ENCODE data around the gene RILPL1. TPM values are rescaled to one million over a fixed set of nuclear protein-coding genes. Genes with fewer than 3 reads are reported as not detected.
A peak's percentile ranks its signal among the peaks of the same experiment; 100 is the strongest.
"Not testable (repeated sequence)": the region's sequence is repeated elsewhere in the genome, so short reads cannot be mapped to it uniquely, and the experiment has no call there.

Gene RILPL1
- total and polyA plus RNA-seq, 4 donors: 4.6 to 33.3 (median 26.4) TPM

- 50% methylated on average over 1 of the region's 4 CpGs for WGBS (ENCODE audit: insufficient coverage)
- Histone ChIP-seq H3K27ac (ENCODE audit: low read depth, low read length) (no peak overlapping the region), H3K9me3 (ENCODE audit: control insufficient read depth, insufficient read depth, low read length) (no peaks in the 10 kb centered on the region), H3K4me3 (ENCODE audit: low read depth, low read length) (no peak overlapping the region), H3K4me1 (ENCODE audit: control insufficient read depth, insufficient read depth, low read length) (peaks cover 6% of the 10 kb centered on the region), H3K36me3 (ENCODE audit: control insufficient read depth, insufficient read depth, low read length) (no peaks in the 10 kb centered on the region), H3K27me3 (ENCODE audit: control insufficient read depth, insufficient read depth, low read length) (no peaks in the 10 kb centered on the region)
- no peak for DNase-seq (ENCODE audit: low read depth in 4 of 6, low spot score in 6 of 6)
These were observed 90.7 kb downstream of the RILPL1 start for GRCh38 chr12:123442774-123443173.

- Histone ChIP-seq H3K4me1 (ENCODE audit: control insufficient read depth, insufficient read depth, low read length) (peaks cover 11% of the 10 kb centered on the region), H3K27ac (ENCODE audit: low read depth, low read length) (no peak overlapping the region), H3K4me3 (ENCODE audit: low read depth, low read length) (no peak overlapping the region), H3K27me3 (ENCODE audit: control insufficient read depth, insufficient read depth, low read length) (no peaks in the 10 kb centered on the region), H3K36me3 (ENCODE audit: control insufficient read depth, insufficient read depth, low read length) (no peaks in the 10 kb centered on the region), H3K9me3 (ENCODE audit: control insufficient read depth, insufficient read depth, low read length) (no peaks in the 10 kb centered on the region)
- DNase-seq (ENCODE audit: low read depth in 4 of 6, low spot score in 6 of 6): no peak
- 87% methylated on average over 13 of the region's 13 CpGs for WGBS (ENCODE audit: insufficient coverage)
These were observed 91.9 kb downstream of the RILPL1 start for GRCh38 chr12:123441523-123442164.

DNA sequence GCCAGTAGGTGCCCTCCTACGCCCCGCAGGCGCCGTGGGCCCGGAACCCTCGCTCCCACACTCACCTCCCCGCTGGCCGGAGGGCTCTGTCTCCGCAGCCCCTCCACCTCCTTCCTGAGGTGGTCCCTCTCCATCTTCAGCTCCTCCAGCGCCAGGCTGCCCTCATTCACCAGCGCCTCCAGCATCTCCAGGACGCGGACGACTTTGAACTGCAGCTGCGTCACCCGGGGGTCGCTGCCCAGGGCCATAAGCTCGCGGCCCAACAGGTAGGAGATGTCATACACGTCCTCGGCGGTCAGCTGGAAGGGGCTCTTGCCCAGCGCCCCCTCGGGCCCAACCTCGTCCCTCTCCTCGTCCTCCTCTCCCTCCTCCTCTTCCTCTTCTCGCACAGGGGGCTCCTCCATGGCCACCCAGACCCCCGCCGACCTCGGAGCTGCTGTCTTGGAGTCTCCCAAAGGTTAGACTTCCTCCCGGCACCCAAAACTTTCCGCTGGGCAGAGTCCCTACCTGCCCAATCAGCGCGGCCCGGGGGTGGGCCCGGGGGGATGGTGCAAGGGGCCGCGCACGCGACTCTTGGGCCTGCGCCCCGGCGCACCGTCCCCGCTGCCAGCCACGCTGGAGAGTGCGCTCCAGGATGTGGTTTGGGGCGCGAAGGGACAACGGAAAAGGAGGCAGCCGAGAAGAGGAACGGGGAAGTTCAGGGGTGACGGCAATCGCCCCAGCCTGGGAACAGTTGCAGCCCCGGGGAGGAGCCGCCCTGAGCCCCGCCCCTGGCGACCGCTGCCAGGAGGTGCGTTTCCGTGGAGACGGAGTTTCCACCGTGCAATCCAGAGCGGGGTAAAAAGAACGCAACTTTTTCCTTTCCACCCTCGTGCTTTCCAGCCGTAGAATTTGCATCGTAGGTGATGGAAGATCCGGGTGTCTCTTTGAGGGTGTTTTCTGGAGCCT is 97.2 kb downstream of the RILPL1 start, which contains the start of gene RILPL2:
TSS of gene RILPL2 (minus strand) at position 668 of the 948 bp plus-strand sequence. CDS start at position 404, 264 bp downstream.
- peaks cover 17% of the 10 kb centered on the region for H3K4me1 ChIP-seq (ENCODE audit: control insufficient read depth, insufficient read depth, low read length)
- no peak within 1 kb of the TSS for H3K27ac ChIP-seq (ENCODE audit: low read depth, low read length)
- WGBS (ENCODE audit: insufficient coverage): under 1% methylated on average over 61 of the region's 69 CpGs
- H3K27me3 ChIP-seq (ENCODE audit: control insufficient read depth, insufficient read depth, low read length): no peaks in the 10 kb centered on the region
- peak in 4 of 6 donors; percentile 36 to 85 (median 58) for DNase-seq (ENCODE audit: low read depth in 4 of 6, low spot score in 6 of 6)
- no peaks in the 10 kb centered on the region for H3K9me3 ChIP-seq (ENCODE audit: control insufficient read depth, insufficient read depth, low read length)
- H3K36me3 ChIP-seq (ENCODE audit: control insufficient read depth, insufficient read depth, low read length): peaks cover under 1% of the 10 kb centered on the region
- peak within 1 kb of the TSS; percentile 79 for H3K4me3 ChIP-seq (ENCODE audit: low read depth, low read length)

- Histone ChIP-seq H3K27me3 (ENCODE audit: control insufficient read depth, insufficient read depth, low read length) (no peaks in the 10 kb centered on the region), H3K4me1 (ENCODE audit: control insufficient read depth, insufficient read depth, low read length) (peaks cover 17% of the 10 kb centered on the region), H3K27ac (ENCODE audit: low read depth, low read length) (no peak overlapping the region), H3K4me3 (ENCODE audit: low read depth, low read length) (peak overlapping the region; percentile 79), H3K9me3 (ENCODE audit: control insufficient read depth, insufficient read depth, low read length) (no peaks in the 10 kb centered on the region), H3K36me3 (ENCODE audit: control insufficient read depth, insufficient read depth, low read length) (peaks cover 6% of the 10 kb centered on the region)
- no peak for DNase-seq (ENCODE audit: low read depth in 4 of 6, low spot score in 6 of 6)
- WGBS (ENCODE audit: insufficient coverage): 74% methylated on average over 4 of the region's 5 CpGs
These were observed 97.9 kb downstream of the RILPL1 start for GRCh38 chr12:123435636-123436016.

DNA sequence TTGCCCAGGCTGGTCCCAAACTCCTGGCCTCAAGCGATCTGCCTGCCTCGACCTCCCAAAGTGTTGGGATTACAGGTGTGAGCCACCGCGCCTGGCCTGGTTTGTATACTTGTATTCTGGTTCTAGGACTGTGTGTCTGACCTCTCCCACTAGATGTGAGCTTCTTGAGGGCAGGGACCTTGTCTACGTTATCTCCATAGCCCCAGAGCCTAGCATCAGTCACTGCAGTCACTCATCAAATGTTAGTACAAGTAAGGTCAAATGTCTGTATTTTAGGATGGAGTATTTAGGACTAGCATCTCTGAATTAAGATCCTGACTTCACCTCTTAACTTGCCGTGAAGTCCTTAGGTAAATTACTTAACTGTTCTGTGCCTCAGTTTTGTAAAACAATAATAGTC is 99.9 kb downstream of the RILPL1 start:
- H3K4me3 ChIP-seq (ENCODE audit: low read depth, low read length): no peak overlapping the region
- peaks cover 17% of the 10 kb centered on the region for H3K4me1 ChIP-seq (ENCODE audit: control insufficient read depth, insufficient read depth, low read length)
- no peak for DNase-seq (ENCODE audit: low read depth in 4 of 6, low spot score in 6 of 6)
- H3K9me3 ChIP-seq (ENCODE audit: control insufficient read depth, insufficient read depth, low read length): no peaks in the 10 kb centered on the region
- 100% methylated on average over 2 of the region's 6 CpGs for WGBS (ENCODE audit: insufficient coverage)
- peaks cover 9% of the 10 kb centered on the region for H3K36me3 ChIP-seq (ENCODE audit: control insufficient read depth, insufficient read depth, low read length)
- no peak overlapping the region for H3K27ac ChIP-seq (ENCODE audit: low read depth, low read length)
- H3K27me3 ChIP-seq (ENCODE audit: control insufficient read depth, insufficient read depth, low read length): no peaks in the 10 kb centered on the region

DNA sequence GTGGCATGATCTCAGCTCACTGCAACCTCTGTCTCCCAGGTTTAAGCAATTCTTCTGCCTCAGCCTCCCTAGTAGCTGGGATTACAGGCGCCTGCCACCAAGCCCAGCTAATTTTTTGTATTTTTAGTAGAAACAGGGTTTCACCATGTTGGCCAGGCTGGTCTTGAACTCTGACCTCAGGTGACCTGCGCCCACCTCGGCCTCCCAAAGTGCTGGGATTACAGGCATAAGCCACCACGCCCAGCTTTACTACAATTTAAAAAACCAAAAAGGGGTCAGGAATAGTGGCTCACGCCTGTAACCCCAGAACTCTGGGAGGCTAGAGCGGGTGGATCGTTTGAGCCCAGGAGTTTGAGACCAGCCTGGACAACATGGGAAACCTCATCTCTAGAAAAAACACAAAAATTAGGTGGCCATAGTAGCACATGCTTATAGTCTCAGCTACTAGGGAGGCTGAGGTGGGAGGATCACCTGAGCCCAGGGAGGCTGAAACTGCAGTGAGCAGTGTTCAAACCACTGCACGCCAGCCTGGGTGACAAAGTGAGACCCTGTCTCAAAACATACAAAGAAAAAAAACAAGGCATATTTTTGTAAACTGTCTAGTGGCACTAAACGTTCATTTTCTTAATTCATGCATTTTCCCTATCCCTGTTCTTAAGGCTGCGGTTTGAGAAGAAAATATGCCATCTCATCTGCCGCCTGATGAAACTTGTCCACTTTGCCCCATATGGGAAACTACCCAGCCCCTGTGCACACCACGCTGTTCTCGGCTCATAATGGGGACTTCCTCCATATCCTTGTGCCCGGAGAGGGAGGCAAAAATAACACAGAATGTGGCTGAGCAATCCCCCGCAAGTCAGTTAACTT is 101.3 kb downstream of the RILPL1 start:
- not testable (repeated sequence) for DNase-seq (ENCODE audit: low read depth in 4 of 6, low spot score in 6 of 6); H3K27me3 ChIP-seq (ENCODE audit: control insufficient read depth, insufficient read depth, low read length); H3K36me3 ChIP-seq (ENCODE audit: control insufficient read depth, insufficient read depth, low read length); H3K4me3 ChIP-seq (ENCODE audit: low read depth, low read length); H3K9me3 ChIP-seq (ENCODE audit: control insufficient read depth, insufficient read depth, low read length); H3K27ac ChIP-seq (ENCODE audit: low read depth, low read length)
- WGBS (ENCODE audit: insufficient coverage): 86% methylated on average over 9 of the region's 15 CpGs
- peaks cover 17% of the 10 kb centered on the region for H3K4me1 ChIP-seq (ENCODE audit: control insufficient read depth, insufficient read depth, low read length)

- not testable (repeated sequence) for DNase-seq (ENCODE audit: low read depth in 4 of 6, low spot score in 6 of 6); H3K9me3 ChIP-seq (ENCODE audit: control insufficient read depth, insufficient read depth, low read length); H3K4me1 ChIP-seq (ENCODE audit: control insufficient read depth, insufficient read depth, low read length); H3K27me3 ChIP-seq (ENCODE audit: control insufficient read depth, insufficient read depth, low read length); H3K4me3 ChIP-seq (ENCODE audit: low read depth, low read length); H3K27ac ChIP-seq (ENCODE audit: low read depth, low read length)
- 100% methylated on average over 4 of the region's 8 CpGs for WGBS (ENCODE audit: insufficient coverage)
- H3K36me3 ChIP-seq (ENCODE audit: control insufficient read depth, insufficient read depth, low read length): peaks cover 13% of the 10 kb centered on the region
These were observed 104.4 kb downstream of the RILPL1 start for GRCh38 chr12:123429101-123429500.

- Histone ChIP-seq H3K4me3 (ENCODE audit: low read depth, low read length) (no peak overlapping the region), H3K4me1 (ENCODE audit: control insufficient read depth, insufficient read depth, low read length) (no peaks in the 10 kb centered on the region), H3K9me3 (ENCODE audit: control insufficient read depth, insufficient read depth, low read length) (no peaks in the 10 kb centered on the region), H3K27ac (ENCODE audit: low read depth, low read length) (no peak overlapping the region), H3K27me3 (ENCODE audit: control insufficient read depth, insufficient read depth, low read length) (no peaks in the 10 kb centered on the region), H3K36me3 (ENCODE audit: control insufficient read depth, insufficient read depth, low read length) (peaks cover 13% of the 10 kb centered on the region)
- 78% methylated on average over 5 of the region's 6 CpGs for WGBS (ENCODE audit: insufficient coverage)
- peak in 1 of 6 donors; percentile 60 for DNase-seq (ENCODE audit: low read depth in 4 of 6, low spot score in 6 of 6)
These were observed 104.9 kb downstream of the RILPL1 start for GRCh38 chr12:123428591-123428990.

GRCh38 chr12:123427036-123427769 is 106.3 kb downstream of the RILPL1 start:
- H3K4me1 ChIP-seq (ENCODE audit: control insufficient read depth, insufficient read depth, low read length): no peaks in the 10 kb centered on the region
- peaks cover 19% of the 10 kb centered on the region for H3K36me3 ChIP-seq (ENCODE audit: control insufficient read depth, insufficient read depth, low read length)
- no peaks in the 10 kb centered on the region for H3K9me3 ChIP-seq (ENCODE audit: control insufficient read depth, insufficient read depth, low read length)
- no peak for DNase-seq (ENCODE audit: low read depth in 4 of 6, low spot score in 6 of 6)
- H3K27me3 ChIP-seq (ENCODE audit: control insufficient read depth, insufficient read depth, low read length): no peaks in the 10 kb centered on the region
- WGBS (ENCODE audit: insufficient coverage): 90% methylated on average over 3 of the region's 8 CpGs
- no peak overlapping the region for H3K27ac ChIP-seq (ENCODE audit: low read depth, low read length)
- no peak overlapping the region for H3K4me3 ChIP-seq (ENCODE audit: low read depth, low read length)
